Activated T-cell treated with anti-CD3 and anti-CD28 coated beads, Interleukin-2, amount 50 U/mL, for 1 hour (primary cell): ENCODE measurements around the gene PAIP1.
"Not testable (repeated sequence)": the region's sequence is repeated elsewhere in the genome, so short reads cannot be mapped to it uniquely, and the experiment has no call there.

Experiments used
- DNase-seq: peaks from one replicate; pipeline ENCODE4 v3.0.0-alpha.2; 2020

The PAIP1 gene, protein sequence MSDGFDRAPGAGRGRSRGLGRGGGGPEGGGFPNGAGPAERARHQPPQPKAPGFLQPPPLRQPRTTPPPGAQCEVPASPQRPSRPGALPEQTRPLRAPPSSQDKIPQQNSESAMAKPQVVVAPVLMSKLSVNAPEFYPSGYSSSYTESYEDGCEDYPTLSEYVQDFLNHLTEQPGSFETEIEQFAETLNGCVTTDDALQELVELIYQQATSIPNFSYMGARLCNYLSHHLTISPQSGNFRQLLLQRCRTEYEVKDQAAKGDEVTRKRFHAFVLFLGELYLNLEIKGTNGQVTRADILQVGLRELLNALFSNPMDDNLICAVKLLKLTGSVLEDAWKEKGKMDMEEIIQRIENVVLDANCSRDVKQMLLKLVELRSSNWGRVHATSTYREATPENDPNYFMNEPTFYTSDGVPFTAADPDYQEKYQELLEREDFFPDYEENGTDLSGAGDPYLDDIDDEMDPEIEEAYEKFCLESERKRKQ

DNA sequence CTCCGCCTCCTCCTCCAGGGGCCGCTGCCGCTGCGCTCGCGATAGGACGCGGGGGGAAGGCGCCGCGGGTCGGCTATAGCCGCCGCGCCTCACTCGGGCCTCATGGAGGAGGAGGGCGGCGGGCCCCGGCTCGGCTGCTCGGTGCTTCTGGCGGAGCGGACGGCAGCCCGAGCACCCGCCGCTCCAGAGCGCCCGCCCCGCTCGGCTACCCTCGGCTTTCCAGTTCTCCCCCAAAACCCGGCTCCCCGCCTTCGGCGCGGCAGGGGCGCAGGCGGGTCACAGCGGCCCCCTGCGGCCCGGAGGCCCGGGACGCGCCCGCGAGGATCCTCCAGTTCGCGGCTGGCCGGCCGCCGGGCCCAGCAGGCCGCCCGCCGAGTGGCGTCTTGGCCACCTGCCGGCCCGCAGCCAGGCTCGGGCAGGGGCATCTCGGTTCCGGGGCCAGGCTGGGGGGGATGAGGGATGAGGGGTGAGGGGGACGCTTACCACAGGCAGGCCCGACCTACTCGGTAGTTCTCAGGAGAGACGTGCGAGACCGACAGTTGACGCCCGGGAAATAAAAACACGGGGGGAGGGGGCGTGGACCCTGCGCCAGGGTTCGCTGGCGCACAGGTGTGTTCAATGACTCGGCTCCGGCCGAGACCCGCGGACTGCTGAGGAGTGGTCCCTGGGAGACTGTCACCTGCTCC is at the start of gene PAIP1:
PAIP1 (minus strand) TSS at position 221 of the 686 bp plus-strand sequence. CDS start 231 bp downstream, outside the sequence.
- DNase-seq = peak; percentile 88

DNA sequence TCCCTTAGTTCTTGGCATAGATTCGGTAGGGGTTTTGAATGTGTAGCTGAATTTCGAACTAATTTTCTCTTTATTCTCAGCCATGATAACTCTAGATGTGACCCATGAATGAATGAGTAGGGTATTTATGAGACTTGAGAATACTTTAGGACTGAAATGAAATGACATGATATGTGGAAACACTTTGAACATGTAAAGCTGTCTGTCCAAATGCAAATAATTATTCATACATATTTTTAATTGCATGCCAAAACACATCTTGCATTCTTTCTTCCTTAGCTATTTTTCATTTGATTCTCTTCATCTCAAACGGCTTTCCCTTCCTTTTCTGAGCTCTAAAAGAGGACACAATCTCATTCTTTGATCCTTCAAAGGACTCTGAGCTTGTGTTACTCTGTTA is 49.5 kb upstream of the PAIP1 start:
- DNase-seq = no peak

DNA sequence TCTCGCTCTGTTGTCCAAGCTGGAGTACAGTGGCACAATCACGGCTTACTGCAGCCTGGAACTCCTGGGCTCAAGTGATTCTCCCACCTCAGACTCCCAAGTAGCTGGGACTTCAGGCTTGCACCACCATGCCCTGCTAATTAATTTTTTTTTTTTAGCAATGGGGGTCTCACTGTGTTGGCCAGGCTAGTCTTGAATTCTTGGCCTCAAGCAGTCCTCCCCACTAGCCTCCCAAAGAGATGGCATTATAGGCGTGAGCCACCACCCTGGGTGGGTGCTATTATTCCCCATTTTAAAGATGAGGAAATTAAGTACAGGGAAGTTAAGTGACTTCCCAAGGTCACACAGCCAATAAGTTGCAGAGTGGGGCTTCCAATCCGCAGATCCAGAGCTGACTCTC is 47.8 kb upstream of the PAIP1 start:
- DNase-seq = no peak

DNA sequence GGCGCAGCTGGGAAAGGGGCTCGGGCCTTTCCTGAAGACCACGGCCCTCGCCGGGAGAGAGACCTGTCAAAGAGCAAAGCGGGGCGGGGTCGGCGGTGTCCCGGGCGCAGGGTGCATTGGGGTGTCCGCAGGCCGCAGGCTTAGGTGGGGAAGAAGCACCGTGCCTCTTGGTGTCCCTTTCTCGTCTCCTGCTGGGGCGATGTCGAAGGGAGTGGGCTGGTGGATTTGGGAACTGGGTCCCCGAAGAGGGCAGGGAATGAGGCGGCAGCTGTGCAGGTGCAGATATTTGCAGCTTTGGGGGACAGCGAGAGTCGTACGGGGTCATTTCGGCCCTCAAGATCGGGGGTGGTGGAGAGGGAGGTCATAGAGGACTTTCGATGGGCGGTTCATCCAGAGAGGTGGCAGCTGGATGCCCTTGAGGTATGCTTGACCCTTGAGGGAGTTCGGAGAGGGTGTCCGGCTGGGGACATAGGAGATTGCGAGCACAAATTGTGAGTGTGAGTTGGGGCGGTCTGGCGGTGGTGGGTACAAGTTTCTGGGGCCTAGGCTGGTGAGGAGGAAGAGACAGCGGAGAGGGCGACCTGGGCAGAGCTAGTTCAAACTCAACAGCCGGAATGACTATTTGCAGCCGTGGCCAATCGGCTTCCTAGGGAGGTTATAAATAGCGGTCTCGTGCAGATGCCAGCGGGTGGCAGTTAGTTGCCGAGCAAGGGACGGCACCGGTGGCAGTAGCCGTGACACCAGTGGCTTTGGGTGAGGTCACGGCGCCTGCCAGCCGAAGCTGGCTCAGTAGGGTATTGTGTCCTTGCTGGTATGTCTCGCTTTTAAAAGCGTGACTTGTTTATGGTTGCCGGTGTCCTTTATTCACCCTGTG is 46.7 kb upstream of the PAIP1 start:
- DNase-seq = peak; percentile 64

DNA sequence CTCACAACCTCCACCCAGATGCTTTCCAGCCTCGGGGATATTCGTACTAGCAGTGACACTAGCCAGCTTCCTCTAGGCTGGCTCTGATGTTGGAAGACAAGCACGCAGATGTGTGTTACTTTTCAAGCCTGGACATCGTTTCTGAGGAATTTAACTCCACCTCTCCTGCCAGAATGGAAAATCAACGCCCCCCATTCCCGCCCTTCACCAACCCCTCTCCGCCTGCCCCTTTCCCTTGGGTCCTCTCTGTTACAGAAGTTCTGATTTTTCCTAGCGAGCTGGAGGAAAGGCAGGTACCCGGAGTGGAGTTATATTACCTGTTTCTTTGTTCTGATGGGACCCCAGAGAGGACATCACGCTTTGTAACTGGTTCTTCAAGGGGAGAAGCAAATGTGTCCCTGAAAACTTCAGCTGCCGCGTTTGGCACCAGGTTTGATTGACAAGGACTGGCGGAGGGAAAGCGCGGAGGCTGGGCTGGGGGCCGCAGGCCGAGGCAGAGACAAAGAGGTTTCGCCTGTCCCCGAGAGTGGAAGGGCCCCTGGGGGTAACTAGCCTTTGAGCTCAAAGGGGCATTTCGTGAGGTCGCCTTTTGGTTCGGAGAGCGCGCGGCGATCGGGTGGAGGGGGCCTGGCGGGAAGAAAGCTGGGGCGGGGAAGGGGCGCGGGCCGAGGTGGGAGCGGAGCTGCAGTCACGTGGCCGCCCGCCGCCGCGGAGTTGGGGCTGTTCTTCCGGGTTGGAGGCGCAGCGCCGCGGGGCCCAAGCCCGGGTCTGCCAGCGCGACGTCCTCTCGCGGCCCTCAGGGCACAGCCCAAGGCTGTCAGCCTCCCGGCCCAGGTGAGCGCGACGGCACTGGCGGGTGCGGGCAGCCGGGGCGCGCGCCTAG is 45.8 kb upstream of the PAIP1 start, which contains the start of gene NNT:
NNT (plus strand) TSS at position 720 of the 883 bp plus-strand sequence. CDS start 6,016 bp downstream, outside the sequence.
- peak; percentile 81 for DNase-seq

DNA sequence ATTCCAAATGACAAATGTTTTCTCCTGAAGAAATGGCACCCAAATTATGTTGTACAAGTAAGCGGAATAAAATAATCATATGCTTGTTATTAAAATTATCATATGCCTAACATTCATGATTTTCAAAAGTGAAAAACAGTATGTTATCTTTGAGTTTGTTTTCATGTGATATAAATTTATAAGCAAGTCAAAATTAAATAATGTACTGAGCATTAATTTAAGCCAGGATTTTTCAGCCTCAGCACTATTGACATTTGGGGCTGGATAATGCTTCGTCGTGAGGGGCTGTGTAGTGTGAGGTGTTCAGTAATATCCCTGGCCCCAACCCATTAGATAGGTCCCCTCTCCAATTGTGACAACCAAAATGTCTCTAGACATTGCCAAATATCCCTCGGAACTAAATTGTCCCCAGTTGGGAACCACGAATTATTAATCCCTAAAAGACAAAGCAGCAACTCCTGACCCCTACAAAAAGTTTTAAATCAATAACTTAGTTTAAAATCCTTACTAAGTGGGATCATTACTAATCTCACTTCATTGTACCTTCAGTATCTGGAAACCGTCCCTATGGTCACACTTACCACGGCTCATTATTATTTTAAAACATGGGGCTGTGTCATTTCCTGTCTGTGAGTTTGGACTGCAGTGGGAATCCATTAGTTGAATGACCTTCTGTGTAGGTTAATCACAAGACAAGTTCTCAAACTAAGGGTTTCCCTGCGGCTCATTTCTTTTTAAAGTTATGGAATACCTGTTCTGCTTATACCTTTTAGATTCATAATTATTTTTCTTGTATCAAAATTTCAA is 44.8 kb upstream of the PAIP1 start:
- DNase-seq = no peak

DNA sequence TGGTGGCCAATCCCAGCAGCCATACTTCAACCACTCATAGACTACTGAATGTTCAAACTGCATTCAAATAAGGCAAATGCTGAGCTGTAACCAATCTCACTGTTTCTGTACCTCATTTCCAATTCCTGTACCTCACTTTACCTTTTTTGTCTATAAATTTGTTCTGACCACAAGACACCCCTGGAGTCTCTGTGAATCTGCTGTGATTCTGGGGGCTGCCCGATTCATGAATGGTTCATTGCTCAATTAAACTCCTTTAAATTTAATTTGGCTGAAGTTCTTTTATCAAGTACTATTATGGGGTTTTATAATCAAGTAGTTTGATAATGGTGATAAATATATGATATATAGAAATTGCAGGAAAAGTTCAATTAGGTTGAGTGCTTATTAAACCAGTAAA is 42.0 kb upstream of the PAIP1 start:
- not testable (repeated sequence) for DNase-seq

DNA sequence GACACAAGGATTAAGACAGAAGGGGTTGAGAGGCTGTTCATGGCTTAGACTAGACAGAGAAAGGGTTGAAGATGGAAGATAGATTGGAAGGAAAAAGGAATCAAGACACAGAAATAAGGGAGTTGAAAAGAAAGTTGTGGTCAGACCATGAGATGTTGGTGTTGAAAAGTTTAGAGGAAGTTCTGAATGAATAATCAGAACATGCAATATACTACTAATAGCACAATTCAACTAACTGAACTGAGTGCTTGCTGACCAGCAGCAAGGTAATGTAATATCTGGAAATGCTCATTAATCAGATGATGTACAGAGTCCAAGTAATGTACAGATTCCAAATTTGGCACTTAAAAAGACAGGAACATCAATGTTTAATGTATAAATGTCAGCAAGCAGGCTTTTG is 35.5 kb upstream of the PAIP1 start:
- DNase-seq = no peak

DNA sequence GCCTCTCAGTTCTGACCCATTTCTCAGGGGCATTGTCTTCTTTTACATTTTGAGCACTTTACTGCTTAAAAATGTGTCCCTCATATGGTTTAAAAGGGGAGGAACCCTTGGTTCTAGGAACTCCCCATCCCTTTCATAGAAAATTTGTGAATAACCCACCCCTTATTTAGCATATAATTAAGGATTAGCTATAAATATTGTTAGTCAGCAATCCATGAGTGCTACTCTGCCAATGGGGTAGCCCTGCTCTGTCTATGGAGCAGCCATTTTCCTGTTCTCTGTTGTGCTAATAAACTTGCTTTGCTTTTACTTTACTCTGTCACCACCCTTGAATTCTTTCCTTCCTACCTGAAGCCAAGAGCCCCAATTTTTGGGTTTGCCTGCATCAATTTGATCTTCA is 33.8 kb upstream of the PAIP1 start:
- DNase-seq = no peak

DNA sequence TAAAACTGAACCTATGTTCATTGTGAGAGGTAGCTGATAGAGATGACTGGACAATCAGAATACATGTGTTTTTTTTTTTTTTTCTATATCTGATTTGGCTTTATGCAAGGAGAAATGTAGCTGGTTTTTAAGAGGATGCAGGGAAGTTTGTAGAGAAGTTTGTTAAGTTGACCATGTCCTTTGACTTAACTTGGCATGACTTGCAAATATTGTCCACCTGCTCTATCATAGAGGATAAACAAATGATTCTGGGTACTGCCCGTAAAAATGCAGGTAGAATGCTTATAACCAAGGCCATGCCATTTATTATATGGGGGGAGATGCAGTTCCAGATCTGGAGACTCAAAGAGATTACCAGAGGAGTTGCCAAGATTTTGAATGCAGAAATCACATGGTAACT is 32.4 kb upstream of the PAIP1 start:
- DNase-seq = no peak

DNA sequence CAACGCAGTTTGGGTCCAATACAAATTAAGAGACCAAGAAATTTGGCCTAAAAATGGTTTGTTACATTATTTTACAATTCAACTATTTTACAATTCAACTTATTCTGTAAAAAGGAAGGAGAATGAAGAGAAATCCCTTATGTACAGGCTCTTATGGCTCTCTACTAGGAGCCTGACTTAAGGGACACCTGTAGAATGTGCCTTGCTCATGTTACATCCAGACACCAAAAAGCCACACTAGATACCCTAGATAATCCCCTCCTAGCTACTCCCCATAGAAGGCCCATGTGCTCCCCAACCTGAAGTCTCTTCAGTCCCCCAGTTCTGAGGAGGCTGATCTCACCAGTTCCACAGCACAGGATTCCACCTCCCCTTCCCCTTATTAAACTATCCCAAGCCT is 32.0 kb upstream of the PAIP1 start:
- DNase-seq = no peak

DNA sequence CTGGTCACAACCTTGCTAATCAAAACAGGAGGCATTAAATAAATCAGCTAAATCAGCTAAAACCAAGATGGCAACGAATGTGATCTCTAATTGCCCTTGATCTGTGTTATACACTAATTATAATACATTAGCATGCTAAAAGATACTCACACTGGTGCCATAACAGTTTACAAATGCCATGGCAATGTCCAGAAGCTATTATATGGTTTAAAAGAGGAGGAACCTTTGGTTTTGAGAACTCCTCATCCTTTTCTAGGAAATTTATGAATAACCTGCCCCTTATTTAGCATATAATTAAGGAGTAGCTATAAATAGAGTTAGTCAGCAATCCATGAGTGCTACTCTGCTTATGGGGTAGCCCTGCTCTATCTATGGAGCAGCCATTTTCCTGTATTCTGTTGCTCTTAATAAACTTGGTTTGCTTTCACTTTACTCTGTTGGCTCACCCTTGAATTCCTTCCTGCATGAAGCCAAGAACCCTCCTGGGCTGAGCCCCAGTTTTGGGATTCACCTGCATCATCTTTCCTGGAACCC is 27.4 kb upstream of the PAIP1 start:
- no peak for DNase-seq

DNA sequence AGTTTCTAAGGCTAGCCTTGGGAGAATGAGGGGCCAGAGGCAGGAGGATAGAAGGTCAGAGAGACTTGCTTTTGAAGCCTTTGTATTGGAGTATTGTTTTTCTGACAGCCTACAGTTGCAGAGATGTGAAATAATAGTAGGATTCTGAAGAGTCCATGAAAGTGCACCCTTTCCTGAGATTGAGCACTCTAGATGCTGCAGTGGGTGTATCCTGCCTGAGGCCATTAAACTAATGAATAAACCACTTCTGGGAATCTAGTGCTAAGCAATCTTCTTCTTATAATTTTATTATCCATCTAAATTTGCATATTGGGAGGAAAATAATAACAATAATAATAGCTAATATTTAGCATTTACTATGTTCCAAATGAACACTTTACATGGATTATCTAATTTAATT is 26.8 kb upstream of the PAIP1 start:
- no peak for DNase-seq

DNA sequence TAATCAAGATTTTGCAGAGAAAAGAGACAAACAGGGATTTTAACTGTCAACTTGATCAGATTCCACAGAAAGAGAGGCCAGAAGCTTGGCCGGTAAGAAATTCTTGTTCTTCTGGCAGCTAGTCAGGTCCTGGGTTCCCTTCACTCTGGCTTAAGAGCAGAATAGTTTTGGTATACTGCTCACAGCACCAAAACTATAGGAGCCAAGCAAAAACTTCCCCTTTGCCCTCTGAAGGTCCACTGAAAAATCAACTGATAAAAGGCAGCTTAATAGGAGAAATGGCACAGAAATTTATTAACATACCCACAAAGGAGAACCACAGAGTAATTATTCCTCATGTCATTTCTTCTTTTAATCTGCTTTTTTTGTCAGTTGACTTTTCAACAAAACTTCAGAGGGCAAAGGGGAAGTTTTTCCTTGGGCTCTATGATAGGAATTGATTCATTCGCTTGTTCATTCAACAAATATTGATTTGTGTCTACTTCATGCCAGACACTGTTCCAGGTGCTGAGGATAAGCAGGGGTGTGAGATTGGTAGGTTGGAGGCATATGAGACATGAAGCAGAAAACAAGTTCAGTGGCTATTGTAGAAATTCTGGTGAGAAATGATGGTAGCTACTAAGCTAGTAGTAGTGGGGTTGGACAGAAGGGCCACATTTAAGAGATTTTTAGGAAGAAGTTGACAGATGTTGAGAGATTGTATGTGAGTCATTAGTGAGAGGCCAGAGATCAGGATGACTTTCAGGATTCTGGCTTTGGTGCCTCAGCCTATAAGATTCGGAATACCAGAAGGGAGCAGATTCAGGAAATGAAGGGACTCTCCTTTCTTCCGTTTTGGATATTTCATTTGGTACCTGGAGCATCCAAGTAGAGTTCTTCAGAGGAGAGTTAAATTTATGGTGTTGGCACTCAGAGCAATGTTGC is 25.5 kb upstream of the PAIP1 start:
- no peak for DNase-seq

DNA sequence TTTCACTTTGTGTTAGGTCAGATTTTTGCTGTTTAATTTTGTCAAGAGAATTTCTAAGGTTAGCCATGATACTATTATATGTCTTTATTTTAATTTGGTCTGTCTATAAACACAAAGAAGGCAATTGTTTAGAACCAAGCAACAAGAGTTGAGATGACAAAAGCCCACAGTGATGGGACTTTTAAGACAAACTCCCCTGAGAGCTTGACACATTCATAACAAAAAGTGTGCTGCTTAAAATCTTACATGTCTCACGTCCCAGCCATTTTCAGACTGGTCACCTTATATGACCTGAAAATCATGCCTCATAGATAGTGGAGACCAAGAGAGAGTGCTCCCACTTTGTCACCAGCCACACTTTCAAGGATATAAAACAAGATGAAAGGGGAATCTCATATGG is 24.5 kb upstream of the PAIP1 start:
- no peak for DNase-seq

DNA sequence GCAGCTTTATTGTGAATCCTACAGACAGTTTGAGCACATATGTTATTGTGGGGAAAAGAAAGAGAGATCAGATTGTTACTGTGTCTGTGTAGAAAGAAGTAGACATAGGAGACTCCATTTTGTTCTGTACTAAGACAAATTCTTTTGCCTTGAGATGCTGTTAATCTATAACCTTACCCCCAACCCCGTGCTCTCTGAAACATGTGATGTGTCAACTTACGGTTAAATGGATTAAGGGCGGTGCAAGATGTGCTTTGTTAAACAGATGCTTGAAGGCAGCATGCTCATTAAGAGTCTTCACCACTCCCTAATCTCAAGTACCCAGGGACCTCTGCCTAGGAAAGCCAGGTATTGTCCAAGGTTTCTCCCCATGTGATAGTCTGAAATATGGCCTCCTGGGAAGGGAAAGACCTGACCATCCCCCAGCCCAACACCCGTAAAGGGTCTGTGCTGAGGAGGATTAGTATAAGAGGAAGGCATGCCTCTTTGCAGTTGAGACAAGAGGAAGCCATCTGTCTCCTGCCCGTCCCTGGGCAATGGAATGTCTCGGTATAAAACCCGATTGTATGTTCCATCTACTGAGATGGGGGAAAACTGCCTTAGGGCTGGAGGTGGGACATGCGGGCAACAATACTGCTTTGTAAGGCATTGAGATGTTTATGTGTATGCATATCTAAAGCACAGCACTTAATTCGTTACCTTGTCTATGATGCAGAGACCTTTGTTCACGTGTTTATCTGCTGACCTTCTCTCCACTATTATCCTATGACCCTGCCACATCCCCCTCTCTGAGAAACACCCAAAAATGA is 23.7 kb upstream of the PAIP1 start:
- not testable (repeated sequence) for DNase-seq

DNA sequence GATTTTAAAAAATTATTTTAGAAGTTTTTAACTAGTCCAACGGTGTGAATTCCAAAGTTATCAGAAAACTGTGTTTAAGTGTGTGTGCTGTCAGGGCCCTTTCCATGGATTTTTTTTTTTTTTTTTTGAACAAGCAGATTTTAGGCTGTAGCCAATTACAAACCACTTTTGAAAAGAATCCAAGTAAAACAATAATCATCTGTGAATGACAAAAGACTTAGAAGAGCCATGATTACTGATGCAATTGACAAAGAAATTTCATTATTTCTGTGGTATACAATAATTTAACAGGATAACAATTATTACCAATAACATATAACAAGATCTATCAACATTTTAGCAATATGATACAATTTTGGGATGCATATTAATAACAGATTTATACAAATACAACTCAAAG is 16.2 kb upstream of the PAIP1 start:
- no peak for DNase-seq

DNA sequence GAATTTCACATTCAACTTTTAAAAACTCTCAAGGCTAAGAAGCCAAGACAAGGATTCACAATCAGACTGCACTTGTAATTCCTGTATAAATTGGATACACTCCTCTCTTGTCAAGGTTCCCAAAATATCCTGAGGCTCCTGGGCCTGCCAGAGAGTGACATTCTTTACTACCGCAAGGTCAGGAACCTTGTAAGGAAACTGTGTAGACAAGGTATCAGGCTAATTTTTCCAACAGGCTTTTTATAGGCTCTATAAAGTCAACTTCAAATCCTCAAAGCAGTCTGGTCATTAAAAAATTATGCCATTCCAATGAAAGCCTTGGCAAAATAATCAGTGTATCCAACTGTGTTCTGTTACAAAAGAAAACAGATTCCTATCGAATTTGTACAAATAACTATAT is 15.5 kb upstream of the PAIP1 start:
- DNase-seq = no peak

DNA sequence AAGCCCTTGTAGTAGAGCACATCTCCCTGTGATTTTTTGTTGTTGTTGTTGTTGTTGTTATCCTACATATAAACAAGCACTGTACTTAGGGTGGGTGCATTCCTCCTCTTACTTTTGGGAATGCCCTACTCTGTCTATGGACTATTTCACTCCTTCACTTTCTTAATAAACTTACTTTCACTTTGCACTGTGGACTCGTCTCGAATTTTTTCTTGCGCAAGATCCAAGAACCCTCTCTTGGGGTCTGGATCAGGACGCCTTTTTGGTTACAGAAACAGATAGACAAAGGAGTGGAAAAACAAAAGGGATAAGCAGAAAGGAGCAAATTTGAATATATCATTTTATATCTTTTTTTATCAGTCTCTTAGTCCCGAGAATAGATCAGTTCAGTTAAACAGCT is 14.4 kb upstream of the PAIP1 start:
- no peak for DNase-seq
